ENCODE results near the gene ADGRL2. TPM values are rescaled to one million over a fixed set of nuclear protein-coding genes. Genes with fewer than 3 reads are reported as not detected.

ADGRL2 gene
- total RNA-seq, 1 donor from 2014 or later = 126 TPM

GRCh38 chr1:82015444-82015843, 214.7 kb downstream of the ADGRL2 start:
- Histone ChIP-seq H3K4me2 (ENCODE audit: low read length) (no peak overlapping the region), H4K20me1 (ENCODE audit: insufficient read depth, low read length) (no peaks in the 10 kb centered on the region), H3K4me1 (ENCODE audit: insufficient read depth, low read length) (no peaks in the 10 kb centered on the region), H3K27me3 (ENCODE audit: insufficient read depth, low read length) (no peaks in the 10 kb centered on the region), H3K27ac (ENCODE audit: low read depth, low read length) (no peak overlapping the region), H3K36me3 (ENCODE audit: insufficient read depth, low read length) (no peaks in the 10 kb centered on the region), H3K4me3 (ENCODE audit: insufficient read depth, low read depth, low read length) (no peak overlapping the region), H3K9ac (ENCODE audit: low read length) (no peak overlapping the region), H3K9me3 (ENCODE audit: insufficient read depth, low read depth, low read length) (no peaks in the 10 kb centered on the region), H2AFZ (ENCODE audit: low read depth, low read length) (no peak overlapping the region), H3K79me2 (ENCODE audit: insufficient read depth, low read length) (no peaks in the 10 kb centered on the region)
- no peak overlapping the region for H3K4me3 Mint-ChIP-seq (ENCODE audit: unreplicated experiment)
- H3K36me3 Mint-ChIP-seq (ENCODE audit: low read depth, unreplicated experiment) = peaks cover 2% of the 10 kb centered on the region
- H3K4me1 Mint-ChIP-seq (ENCODE audit: low read depth, unreplicated experiment) = no peaks in the 10 kb centered on the region
- FAIRE-seq = no peak
- H3K27ac Mint-ChIP-seq (ENCODE audit: unreplicated experiment) = no peak overlapping the region
- no peaks in the 10 kb centered on the region for H3K27me3 Mint-ChIP-seq (ENCODE audit: low read depth, unreplicated experiment)
- peaks cover 3% of the 10 kb centered on the region for H3K9me3 Mint-ChIP-seq (ENCODE audit: unreplicated experiment)
- TF ChIP-seq CTCF (IDR thresholded peaks at IDR 0.05; ENCODE audit: insufficient read depth, low read depth, low read length) = no peak
- TF ChIP-seq EZH2 (IDR thresholded peaks at IDR 0.05; ENCODE audit: insufficient read depth, low read length) = no peak
- no peak for DNase-seq (ENCODE audit: low read depth)

- Histone ChIP-seq H4K20me1 (ENCODE audit: insufficient read depth, low read length) (no peaks in the 10 kb centered on the region), H3K4me2 (ENCODE audit: low read length) (no peak overlapping the region), H3K79me2 (ENCODE audit: insufficient read depth, low read length) (no peaks in the 10 kb centered on the region), H3K27ac (ENCODE audit: low read depth, low read length) (no peak overlapping the region), H3K9ac (ENCODE audit: low read length) (no peak overlapping the region), H3K27me3 (ENCODE audit: insufficient read depth, low read length) (no peaks in the 10 kb centered on the region), H3K9me3 (ENCODE audit: insufficient read depth, low read depth, low read length) (no peaks in the 10 kb centered on the region), H2AFZ (ENCODE audit: low read depth, low read length) (no peak overlapping the region), H3K4me1 (ENCODE audit: insufficient read depth, low read length) (no peaks in the 10 kb centered on the region), H3K4me3 (ENCODE audit: insufficient read depth, low read depth, low read length) (no peak overlapping the region), H3K36me3 (ENCODE audit: insufficient read depth, low read length) (no peaks in the 10 kb centered on the region)
- FAIRE-seq = no peak
- TF ChIP-seq CTCF (IDR thresholded peaks at IDR 0.05; ENCODE audit: insufficient read depth, low read depth, low read length) = no peak
- no peak for TF ChIP-seq EZH2 (IDR thresholded peaks at IDR 0.05; ENCODE audit: insufficient read depth, low read length)
- no peak for DNase-seq (ENCODE audit: low read depth)
- no peak overlapping the region for H3K27ac Mint-ChIP-seq (ENCODE audit: unreplicated experiment)
- H3K4me3 Mint-ChIP-seq (ENCODE audit: unreplicated experiment) = no peak overlapping the region
- peaks cover 8% of the 10 kb centered on the region for H3K9me3 Mint-ChIP-seq (ENCODE audit: unreplicated experiment)
- H3K36me3 Mint-ChIP-seq (ENCODE audit: low read depth, unreplicated experiment) = peaks cover 2% of the 10 kb centered on the region
- no peaks in the 10 kb centered on the region for H3K4me1 Mint-ChIP-seq (ENCODE audit: low read depth, unreplicated experiment)
- H3K27me3 Mint-ChIP-seq (ENCODE audit: low read depth, unreplicated experiment) = no peaks in the 10 kb centered on the region
These were observed 217.6 kb downstream of the ADGRL2 start for GRCh38 chr1:82018319-82018718.

- no peak for FAIRE-seq
These were observed 218.8 kb downstream of the ADGRL2 start for GRCh38 chr1:82019508-82019907.

More at GRCh38 chr1:82019508-82019907, 218.8 kb downstream of the ADGRL2 start:
- TF ChIP-seq EZH2 (IDR thresholded peaks at IDR 0.05; ENCODE audit: insufficient read depth, low read length) (no peak), CTCF (IDR thresholded peaks at IDR 0.05; ENCODE audit: insufficient read depth, low read depth, low read length) (no peak)
- no peaks in the 10 kb centered on the region for H3K4me1 Mint-ChIP-seq (ENCODE audit: low read depth, unreplicated experiment)
- no peak overlapping the region for H3K27ac Mint-ChIP-seq (ENCODE audit: unreplicated experiment)
- no peak for DNase-seq (ENCODE audit: low read depth)
- H2AFZ ChIP-seq (ENCODE audit: low read depth, low read length) = no peak overlapping the region
- H3K4me2 ChIP-seq (ENCODE audit: low read length) = no peak overlapping the region
- peaks cover 8% of the 10 kb centered on the region for H3K9me3 Mint-ChIP-seq (ENCODE audit: unreplicated experiment)
- peaks cover 2% of the 10 kb centered on the region for H3K36me3 Mint-ChIP-seq (ENCODE audit: low read depth, unreplicated experiment)
- H3K4me3 ChIP-seq (ENCODE audit: insufficient read depth, low read depth, low read length) = no peak overlapping the region
- H3K9ac ChIP-seq (ENCODE audit: low read length) = no peak overlapping the region
- H3K9me3 ChIP-seq (ENCODE audit: insufficient read depth, low read depth, low read length) = no peaks in the 10 kb centered on the region
- no peak overlapping the region for H3K4me3 Mint-ChIP-seq (ENCODE audit: unreplicated experiment)
- H4K20me1 ChIP-seq (ENCODE audit: insufficient read depth, low read length) = no peaks in the 10 kb centered on the region
- H3K79me2 ChIP-seq (ENCODE audit: insufficient read depth, low read length) = no peaks in the 10 kb centered on the region
- no peaks in the 10 kb centered on the region for H3K27me3 ChIP-seq (ENCODE audit: insufficient read depth, low read length)
- no peaks in the 10 kb centered on the region for H3K4me1 ChIP-seq (ENCODE audit: insufficient read depth, low read length)
- H3K27ac ChIP-seq (ENCODE audit: low read depth, low read length) = no peak overlapping the region
- no peaks in the 10 kb centered on the region for H3K27me3 Mint-ChIP-seq (ENCODE audit: low read depth, unreplicated experiment)
- H3K36me3 ChIP-seq (ENCODE audit: insufficient read depth, low read length) = no peaks in the 10 kb centered on the region

Data from astrocyte (in vitro differentiated cells and primary cell).